ENCODE data around the gene TGIF1.

TGIF1 gene

DNA sequence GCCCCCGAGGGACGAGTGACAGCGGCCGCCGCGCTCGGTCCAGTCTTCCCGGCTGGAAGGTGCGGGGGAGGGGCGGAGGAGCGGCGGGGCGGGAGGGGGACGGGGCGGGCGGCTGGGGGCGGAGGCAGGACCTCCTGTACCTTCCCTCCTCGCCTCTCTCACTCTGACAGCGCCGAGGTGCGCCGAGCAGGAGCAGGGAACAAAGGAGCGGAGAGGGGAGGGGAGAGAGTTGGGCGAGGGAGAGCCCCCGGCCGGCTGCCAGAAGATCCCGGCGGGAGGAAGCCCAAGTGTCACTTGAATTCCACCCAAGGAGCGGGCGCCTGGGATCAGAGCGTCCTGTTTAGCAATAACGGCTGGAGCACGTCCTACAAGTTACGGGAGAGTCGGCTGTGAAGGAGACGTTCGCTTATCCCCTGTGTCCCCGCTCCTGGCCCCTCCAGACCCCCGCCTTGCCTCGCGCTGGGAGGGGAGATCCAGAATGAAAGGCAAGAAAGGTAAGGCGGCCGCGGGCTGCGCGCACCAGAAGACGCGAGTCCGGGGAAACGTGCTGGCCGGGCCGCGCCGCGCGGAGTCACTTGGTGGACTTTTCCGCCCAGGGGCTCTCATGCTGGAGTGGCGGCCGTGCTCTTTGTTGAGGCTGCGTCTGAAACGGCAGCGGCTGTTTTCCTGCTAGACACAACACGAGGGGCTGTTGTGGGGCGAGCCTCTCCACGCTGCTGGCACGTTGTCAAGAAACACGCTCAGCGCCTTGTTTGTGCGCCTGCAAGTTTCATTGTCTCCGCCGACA lies at the start of gene TGIF1:
TGIF1 (plus strand) TSS at position 161 of the 787 bp plus-strand sequence; CDS start at position 479, 318 bp downstream.
- H3K4me3 ChIP-seq (ENCODE audit: low read depth, low read length): peak within 1 kb of the TSS; percentile 54
- TF ChIP-seq, protein P1, sequence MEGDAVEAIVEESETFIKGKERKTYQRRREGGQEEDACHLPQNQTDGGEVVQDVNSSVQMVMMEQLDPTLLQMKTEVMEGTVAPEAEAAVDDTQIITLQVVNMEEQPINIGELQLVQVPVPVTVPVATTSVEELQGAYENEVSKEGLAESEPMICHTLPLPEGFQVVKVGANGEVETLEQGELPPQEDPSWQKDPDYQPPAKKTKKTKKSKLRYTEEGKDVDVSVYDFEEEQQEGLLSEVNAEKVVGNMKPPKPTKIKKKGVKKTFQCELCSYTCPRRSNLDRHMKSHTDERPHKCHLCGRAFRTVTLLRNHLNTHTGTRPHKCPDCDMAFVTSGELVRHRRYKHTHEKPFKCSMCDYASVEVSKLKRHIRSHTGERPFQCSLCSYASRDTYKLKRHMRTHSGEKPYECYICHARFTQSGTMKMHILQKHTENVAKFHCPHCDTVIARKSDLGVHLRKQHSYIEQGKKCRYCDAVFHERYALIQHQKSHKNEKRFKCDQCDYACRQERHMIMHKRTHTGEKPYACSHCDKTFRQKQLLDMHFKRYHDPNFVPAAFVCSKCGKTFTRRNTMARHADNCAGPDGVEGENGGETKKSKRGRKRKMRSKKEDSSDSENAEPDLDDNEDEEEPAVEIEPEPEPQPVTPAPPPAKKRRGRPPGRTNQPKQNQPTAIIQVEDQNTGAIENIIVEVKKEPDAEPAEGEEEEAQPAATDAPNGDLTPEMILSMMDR (IDR thresholded peaks at IDR 0.05; ENCODE audit: borderline replicate concordance, insufficient read depth, low read depth, low read length): no peak

DNA sequence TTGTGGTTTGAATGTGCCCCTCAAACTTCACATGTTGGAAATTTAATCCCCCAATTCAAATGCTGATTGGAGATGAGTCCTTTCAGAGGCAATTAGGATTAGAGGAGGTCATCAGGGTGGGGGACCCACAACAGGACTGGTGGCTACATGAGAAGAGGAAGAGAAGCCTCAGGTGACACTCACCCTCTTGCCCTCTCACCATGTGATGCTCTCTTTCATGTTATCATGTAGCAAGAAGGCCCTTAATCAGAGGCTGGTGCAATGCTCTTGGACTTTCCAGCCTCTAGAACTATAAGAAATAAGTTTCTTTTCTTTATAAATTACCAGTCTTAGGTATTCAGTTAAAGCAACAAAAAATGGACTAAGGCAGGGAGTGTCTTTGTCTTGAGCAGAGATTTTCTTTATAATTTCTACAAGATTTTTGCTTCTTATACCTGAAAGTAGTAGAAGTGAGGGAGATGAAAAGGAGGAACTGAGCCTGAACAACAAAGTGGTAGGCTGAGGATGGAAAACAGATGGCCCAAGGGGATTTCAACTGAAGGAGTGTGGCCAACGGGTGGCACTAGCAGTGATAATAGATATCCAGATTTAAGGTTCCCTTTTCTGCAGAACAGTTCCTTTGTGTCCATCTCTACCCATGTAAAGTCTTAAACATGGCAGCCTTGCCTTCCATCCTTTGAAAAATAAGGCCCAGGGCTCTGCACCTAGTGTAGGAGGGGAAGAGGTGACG lies 49.2 kb upstream of the TGIF1 start:
- no peak overlapping the region for H3K4me3 ChIP-seq (ENCODE audit: low read depth, low read length)
- TF ChIP-seq, protein P1 (IDR thresholded peaks at IDR 0.05; ENCODE audit: borderline replicate concordance, insufficient read depth, low read depth, low read length): no peak

DNA sequence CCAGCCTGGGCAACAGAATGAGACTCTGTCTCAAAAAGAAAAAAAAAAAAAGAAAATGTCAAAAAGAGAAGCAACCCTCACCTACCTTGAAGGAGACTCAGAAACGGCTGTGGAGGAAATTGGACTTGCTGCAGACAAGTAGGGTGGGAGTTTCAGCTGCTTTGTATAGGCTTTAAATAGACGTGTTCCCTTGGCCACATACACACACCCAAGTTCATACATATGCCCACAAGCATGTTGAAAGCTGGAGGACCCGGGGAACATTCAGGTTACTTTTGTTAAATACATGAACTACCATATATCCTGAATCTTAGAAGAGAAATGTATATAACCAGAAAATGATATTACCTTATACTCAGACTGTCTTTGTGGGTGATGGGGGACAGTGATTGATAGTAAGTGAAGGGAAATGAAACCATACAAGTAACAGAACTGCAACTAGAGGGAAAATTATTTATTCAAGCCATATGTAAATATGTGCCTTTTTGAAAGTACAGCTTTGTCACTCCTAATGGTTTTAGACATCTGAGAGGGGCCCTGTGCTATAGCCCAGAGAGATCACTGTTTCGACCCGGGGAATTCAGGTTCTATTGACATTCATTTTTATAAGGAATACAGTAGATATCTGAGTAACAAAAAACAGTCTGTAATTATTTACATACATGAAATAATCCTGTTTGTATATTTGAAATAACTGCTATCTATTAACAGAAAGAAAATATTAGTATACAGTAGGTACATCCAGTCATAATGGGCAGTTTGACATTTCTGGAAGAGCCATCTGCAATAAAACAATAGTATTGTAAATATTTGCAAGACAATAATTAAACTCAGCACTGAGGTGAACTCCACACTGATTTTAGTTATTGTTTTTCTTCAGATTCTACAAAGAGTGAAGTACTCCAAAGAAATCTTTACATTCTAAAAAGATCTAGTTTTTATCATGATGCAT lies 48.0 kb upstream of the TGIF1 start:
- TF ChIP-seq, protein P1 (IDR thresholded peaks at IDR 0.05; ENCODE audit: borderline replicate concordance, insufficient read depth, low read depth, low read length): no peak
- H3K4me3 ChIP-seq (ENCODE audit: low read depth, low read length): no peak overlapping the region

DNA sequence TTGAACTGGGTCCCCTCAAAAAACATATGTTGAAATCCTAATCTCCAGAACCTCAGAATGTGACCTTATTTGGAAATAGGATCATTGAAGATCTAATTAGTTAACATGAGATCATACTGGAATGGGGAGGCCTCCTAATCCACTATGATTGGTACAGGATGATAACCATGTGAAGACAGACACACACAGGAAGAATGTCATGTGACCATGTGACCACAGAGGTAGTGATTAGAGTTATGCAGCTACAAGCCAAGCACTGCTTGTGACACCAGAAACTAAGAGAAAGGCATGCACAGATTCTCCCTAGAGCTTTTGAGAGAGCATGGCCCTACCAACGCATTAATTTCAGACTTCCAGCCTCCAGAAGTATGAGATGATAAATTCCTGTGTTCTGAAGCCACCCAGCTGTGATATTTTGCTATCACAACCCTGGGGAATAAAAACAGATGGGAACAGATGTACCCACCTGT lies 47.0 kb upstream of the TGIF1 start:
- H3K4me3 ChIP-seq (ENCODE audit: low read depth, low read length): no peak overlapping the region
- TF ChIP-seq, protein P1 (IDR thresholded peaks at IDR 0.05; ENCODE audit: borderline replicate concordance, insufficient read depth, low read depth, low read length): no peak

DNA sequence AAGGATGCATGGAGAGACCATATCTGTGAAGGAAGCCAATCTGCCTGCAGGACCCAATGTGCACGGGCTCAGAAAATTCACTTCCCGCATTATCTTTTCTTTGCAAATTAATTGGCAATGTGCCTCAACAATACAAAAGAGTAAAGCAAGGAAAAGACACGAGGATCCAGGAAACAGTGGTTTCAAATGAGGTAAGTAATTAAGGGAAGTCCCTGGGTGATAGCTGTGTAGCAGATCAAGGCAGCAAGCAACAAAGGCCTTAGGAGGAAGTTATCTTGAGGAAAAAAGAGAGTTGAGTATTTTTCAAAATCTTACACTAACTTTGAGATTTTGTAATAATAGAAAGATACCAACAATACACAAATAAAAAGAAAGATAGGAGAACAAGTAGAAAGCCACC lies 44.3 kb upstream of the TGIF1 start:
- TF ChIP-seq, protein P1 (IDR thresholded peaks at IDR 0.05; ENCODE audit: borderline replicate concordance, insufficient read depth, low read depth, low read length): no peak
- no peak overlapping the region for H3K4me3 ChIP-seq (ENCODE audit: low read depth, low read length)

DNA sequence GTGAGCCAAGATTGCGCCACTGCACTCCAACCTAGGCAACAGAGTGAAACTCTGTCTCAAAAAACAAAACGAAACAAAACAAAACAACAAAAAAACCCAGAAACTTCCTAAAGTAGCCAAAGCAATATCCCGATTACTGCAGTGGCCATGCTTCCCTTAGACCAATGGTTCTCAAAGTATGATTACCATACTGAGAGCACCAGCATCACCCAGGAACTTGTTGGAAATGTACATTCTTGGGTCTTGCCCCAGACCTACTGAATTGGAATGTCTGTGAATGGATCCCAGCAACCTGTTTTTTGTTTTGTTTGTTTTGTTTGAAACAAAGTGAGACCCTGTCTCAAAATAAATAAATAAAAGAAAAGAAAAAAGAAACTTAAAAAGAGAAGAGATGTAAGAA lies 41.9 kb upstream of the TGIF1 start:
- TF ChIP-seq, protein P1 (IDR thresholded peaks at IDR 0.05; ENCODE audit: borderline replicate concordance, insufficient read depth, low read depth, low read length): no peak

More for the DNA sequence above, 41.9 kb upstream of the TGIF1 start:
- no peak overlapping the region for H3K4me3 ChIP-seq (ENCODE audit: low read depth, low read length)

Measured in GM12875 (cell line).